Embryonic facial prominence (tissue), 1 donor: ENCODE measurements around the gene TSPYL4.

ENCODE experiments used
- DNase-seq: peaks from one replicate; pipeline ENCODE4 v3.0.0-alpha.2; 2016; ENCODE audit errors: extremely low spot score

Gene TSPYL4

GRCh38 chr6:116229287-116229913 lies 24.5 kb downstream of the TSPYL4 start:
- DNase-seq, result peak; percentile 88

GRCh38 chr6:116223355-116223754 lies 30.5 kb downstream of the TSPYL4 start:
- no peak for DNase-seq

GRCh38 chr6:116221911-116222310 lies 32.0 kb downstream of the TSPYL4 start:
- no peak for DNase-seq

GRCh38 chr6:116221067-116221466 lies 32.8 kb downstream of the TSPYL4 start:
- DNase-seq, result no peak

GRCh38 chr6:116218866-116219265 lies 35.0 kb downstream of the TSPYL4 start:
- DNase-seq, result no peak

- no peak for DNase-seq
These were observed 35.7 kb downstream of the TSPYL4 start for GRCh38 chr6:116218172-116218633.

- no peak for DNase-seq
These were observed 36.8 kb downstream of the TSPYL4 start for GRCh38 chr6:116217069-116217468.

GRCh38 chr6:116215414-116215813 lies 38.5 kb downstream of the TSPYL4 start:
- no peak for DNase-seq

GRCh38 chr6:116214681-116215080 lies 39.2 kb downstream of the TSPYL4 start:
- no peak for DNase-seq

- no peak for DNase-seq
These were observed 43.0 kb downstream of the TSPYL4 start for GRCh38 chr6:116210750-116211425.

- no peak for DNase-seq
These were observed 43.6 kb downstream of the TSPYL4 start for GRCh38 chr6:116210316-116210715.

GRCh38 chr6:116208056-116208785 lies 45.7 kb downstream of the TSPYL4 start:
- DNase-seq, result no peak

- DNase-seq, result no peak
These were observed 47.5 kb downstream of the TSPYL4 start for GRCh38 chr6:116206231-116206903.

- DNase-seq, result no peak
These were observed 48.6 kb downstream of the TSPYL4 start for GRCh38 chr6:116205281-116205680.

GRCh38 chr6:116201538-116201937 lies 52.3 kb downstream of the TSPYL4 start:
- no peak for DNase-seq

- no peak for DNase-seq
These were observed 53.1 kb downstream of the TSPYL4 start for GRCh38 chr6:116200619-116201249.
